ENCODE measurements around the gene IPO7.

Gene IPO7

DNA sequence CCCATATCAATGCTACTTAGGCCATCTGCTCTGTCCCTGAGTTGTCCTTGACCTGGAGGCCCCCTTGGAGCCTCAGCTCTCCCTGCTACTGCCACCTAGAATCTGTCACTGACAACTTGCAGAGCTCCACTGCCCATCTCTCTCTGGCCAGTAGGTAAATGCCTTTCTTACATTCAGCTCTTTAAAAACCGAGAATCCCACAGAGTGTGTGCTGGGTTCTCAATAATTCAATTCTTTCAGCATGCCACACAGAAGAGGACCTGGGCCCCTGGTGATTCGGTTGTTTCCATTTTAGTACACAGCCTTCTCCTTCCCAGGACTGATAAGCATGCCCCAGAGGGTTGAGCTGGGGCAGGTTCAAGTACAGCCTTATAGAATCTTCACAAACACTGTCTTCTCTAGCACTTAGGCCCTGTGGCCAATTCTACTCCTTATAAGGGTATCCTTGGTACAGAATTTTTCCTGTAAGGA is 22.0 kb upstream of the IPO7 start:
- peak overlapping the region; percentile 99 for H3K27ac ChIP-seq
- TF ChIP-seq, protein P1, sequence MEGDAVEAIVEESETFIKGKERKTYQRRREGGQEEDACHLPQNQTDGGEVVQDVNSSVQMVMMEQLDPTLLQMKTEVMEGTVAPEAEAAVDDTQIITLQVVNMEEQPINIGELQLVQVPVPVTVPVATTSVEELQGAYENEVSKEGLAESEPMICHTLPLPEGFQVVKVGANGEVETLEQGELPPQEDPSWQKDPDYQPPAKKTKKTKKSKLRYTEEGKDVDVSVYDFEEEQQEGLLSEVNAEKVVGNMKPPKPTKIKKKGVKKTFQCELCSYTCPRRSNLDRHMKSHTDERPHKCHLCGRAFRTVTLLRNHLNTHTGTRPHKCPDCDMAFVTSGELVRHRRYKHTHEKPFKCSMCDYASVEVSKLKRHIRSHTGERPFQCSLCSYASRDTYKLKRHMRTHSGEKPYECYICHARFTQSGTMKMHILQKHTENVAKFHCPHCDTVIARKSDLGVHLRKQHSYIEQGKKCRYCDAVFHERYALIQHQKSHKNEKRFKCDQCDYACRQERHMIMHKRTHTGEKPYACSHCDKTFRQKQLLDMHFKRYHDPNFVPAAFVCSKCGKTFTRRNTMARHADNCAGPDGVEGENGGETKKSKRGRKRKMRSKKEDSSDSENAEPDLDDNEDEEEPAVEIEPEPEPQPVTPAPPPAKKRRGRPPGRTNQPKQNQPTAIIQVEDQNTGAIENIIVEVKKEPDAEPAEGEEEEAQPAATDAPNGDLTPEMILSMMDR (conservative IDR thresholded peaks at IDR 0.05) = no peak
- TF ChIP-seq ZFX (IDR thresholded peaks at IDR 0.05) = no peak

- peak overlapping the region; percentile 99 for H3K27ac ChIP-seq
- TF ChIP-seq ZFX (IDR thresholded peaks at IDR 0.05) = peak; percentile 85
- TF ChIP-seq, protein P1 (conservative IDR thresholded peaks at IDR 0.05) = no peak
Measured at GRCh38 chr11:9363954-9364912, 20.2 kb upstream of the IPO7 start.

- no peak for TF ChIP-seq ZFX (IDR thresholded peaks at IDR 0.05)
- TF ChIP-seq, protein P1 (conservative IDR thresholded peaks at IDR 0.05) = no peak
- H3K27ac ChIP-seq = no peak overlapping the region
Measured at GRCh38 chr11:9367551-9367950, 16.9 kb upstream of the IPO7 start.

DNA sequence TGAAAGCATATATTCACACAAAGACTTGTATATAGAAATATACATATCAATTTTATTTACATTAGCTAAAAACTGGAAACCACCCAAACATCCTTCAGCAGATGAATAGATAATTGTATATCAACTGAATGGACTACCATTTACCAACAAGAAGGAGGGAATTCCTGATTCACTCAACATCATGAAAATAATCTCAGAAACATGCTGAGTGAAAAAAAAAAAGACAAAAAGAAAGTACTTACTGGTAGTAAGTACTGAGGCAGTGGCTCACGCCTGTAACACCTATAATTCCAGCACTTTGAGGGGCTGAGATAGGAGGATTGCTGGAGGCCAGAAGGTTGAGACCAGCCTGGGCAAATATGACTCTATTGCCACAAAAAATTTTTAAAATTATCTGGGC is 7.4 kb upstream of the IPO7 start:
- no peak overlapping the region for H3K27ac ChIP-seq
- TF ChIP-seq ZFX (IDR thresholded peaks at IDR 0.05) = no peak

- TF ChIP-seq, protein P1 (conservative IDR thresholded peaks at IDR 0.05) = no peak
- TF ChIP-seq ZFX (IDR thresholded peaks at IDR 0.05) = no peak
- no peak overlapping the region for H3K27ac ChIP-seq
Measured at GRCh38 chr11:9379041-9379440, 5.4 kb upstream of the IPO7 start.

DNA sequence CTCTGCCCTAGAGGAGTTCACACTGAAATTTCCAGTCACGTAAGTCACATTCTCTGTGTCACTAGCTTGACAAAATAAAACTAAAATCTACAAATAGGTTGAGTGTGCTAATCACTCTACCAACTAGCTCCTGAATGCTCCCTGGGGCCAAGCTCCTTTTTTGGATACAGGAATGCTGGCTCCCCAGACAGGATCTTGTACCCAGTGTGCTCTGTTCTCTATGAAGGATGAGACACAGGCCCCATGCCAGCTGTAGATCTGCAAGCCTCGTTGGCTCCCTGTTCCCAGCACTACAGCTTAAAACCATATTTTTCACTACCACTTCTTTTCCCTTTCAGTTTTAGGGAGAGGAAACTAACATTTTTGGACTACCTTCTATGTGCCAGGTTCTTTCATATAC is 3.7 kb upstream of the IPO7 start:
- no peak for TF ChIP-seq ZFX (IDR thresholded peaks at IDR 0.05)
- TF ChIP-seq, protein P1 (conservative IDR thresholded peaks at IDR 0.05) = no peak
- H3K27ac ChIP-seq = no peak overlapping the region

DNA sequence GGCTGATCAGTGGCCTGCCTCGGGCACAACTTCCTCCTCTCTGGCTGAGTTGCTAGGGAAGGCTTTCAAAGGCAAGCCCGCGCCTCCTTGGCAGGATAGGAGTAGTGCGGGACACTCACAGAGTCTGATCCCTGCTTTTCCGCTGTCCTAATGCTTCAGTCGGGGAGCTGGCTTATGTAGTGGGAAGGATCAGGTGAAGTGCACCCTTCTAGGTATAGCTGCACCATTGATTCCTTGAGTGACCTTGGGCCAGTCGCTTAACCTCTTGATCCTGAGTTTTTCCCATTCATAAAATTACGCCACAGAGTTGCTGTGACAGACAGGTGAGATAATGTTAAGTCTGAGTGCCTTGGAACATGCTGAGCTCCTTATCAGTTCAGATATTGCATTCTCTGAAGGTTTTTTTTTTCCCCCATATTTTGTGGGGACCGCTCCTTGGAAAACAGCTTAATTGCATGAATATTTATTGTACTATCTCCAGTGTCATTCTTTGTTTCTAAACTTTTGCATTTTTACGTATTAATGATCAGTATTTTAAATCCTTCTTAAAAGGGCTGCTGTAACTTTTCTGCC is 961 bp downstream of the IPO7 start:
- TF ChIP-seq, protein P1 (conservative IDR thresholded peaks at IDR 0.05) = no peak
- no peak for TF ChIP-seq ZFX (IDR thresholded peaks at IDR 0.05)
- peak overlapping the region; percentile 93 for H3K27ac ChIP-seq
